ENCODE measurements around the gene ACTN4. TPM values are rescaled to one million over a fixed set of nuclear protein-coding genes. Genes with fewer than 3 reads are reported as not detected.

ACTN4 gene
- polyA plus RNA-seq, 1 experiment, result 970 TPM

DNA sequence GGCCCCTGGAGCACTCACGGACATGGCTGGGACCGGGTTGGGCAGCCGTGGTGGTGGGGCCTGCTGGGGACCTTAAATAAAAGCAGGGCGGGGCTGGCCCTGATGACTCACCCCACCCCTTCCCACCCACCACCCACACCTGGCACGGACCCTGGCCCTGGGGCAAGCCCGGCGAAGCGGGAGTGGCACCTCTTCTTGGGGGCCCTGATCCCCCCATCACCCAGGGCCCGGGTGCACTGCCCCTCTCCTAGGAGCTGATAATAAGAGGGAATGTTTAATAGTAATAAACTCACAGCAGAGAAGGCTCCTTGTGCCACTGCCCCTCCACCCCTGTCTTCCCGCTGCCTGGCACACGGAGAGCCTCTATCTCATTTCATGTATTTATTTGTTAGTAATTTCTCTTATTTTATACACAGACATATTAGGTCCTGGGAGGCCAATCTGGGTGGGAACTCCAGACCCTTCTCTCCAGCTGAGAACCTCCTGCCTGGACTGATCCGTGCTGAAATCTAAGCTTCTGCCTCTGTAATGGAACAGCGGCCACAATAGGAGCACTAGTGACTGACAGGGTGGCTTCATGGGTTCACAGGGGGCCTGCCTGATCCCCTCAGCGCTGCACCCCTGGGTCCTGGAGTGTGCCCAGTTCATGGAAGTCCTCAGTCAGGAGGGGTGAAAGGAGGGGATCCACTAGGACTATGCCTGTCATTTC is 126.2 kb downstream of the ACTN4 start, which contains the start of gene LGALS7:
LGALS7 (minus strand) TSS at position 49 of the 709 bp plus-strand sequence; CDS start at position 24, 25 bp downstream.
- no peaks in the 10 kb centered on the region for H3K36me3 ChIP-seq (ENCODE audit: control insufficient read depth, insufficient read depth, low read length)
- no peak for DNase-seq (ENCODE audit: low read depth)
- ChIA-PET CTCF (no interaction called here), POLR2A (no interaction called here)
- TF ChIP-seq, protein P1, sequence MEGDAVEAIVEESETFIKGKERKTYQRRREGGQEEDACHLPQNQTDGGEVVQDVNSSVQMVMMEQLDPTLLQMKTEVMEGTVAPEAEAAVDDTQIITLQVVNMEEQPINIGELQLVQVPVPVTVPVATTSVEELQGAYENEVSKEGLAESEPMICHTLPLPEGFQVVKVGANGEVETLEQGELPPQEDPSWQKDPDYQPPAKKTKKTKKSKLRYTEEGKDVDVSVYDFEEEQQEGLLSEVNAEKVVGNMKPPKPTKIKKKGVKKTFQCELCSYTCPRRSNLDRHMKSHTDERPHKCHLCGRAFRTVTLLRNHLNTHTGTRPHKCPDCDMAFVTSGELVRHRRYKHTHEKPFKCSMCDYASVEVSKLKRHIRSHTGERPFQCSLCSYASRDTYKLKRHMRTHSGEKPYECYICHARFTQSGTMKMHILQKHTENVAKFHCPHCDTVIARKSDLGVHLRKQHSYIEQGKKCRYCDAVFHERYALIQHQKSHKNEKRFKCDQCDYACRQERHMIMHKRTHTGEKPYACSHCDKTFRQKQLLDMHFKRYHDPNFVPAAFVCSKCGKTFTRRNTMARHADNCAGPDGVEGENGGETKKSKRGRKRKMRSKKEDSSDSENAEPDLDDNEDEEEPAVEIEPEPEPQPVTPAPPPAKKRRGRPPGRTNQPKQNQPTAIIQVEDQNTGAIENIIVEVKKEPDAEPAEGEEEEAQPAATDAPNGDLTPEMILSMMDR (IDR thresholded peaks at IDR 0.05; ENCODE audit: insufficient read depth, low read depth, low read length), result no peak
- H3K4me3 ChIP-seq (ENCODE audit: low read depth, low read length), result no peak within 1 kb of the TSS
- no peaks in the 10 kb centered on the region for H3K27me3 ChIP-seq (ENCODE audit: control insufficient read depth, insufficient read depth, low read length)

DNA sequence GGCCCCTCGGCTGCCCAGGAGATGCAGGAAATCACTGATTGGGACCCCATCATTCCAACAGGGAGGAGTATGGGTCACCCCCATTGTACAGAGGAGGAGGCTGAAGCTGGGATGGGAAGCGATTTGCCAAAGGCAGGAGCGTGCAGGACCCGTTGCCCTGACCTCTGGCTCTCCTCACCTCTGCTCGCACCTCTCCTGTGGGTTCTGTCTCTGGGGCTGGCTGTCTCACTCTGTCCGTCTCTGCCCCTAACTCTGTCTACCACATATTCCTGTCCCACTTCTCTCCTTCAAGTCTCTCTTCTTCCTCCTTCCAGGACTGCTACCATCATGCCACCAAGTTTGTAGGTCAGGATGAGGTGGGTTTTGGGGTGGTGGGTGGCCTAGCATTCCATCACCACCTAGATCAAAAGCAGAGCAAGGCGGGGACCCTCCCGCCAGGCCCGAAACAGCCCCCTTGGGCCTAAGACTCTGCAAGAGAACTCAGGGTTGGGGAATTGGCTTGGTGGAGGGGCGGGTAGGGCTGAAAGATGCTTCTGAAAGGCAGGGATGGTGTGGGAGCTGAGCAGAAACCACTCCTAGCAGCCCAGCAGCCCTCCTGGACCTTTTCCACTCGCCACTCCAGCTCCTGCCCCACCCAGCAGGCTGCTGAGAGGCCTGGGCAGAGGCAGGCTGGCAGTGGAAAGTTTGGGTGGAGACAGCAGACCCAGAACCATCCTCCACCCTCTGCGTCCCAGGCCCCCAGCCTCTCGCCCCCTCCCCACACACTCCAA is 126.9 kb downstream of the ACTN4 start:
- H3K4me3 ChIP-seq (ENCODE audit: low read depth, low read length), result no peak overlapping the region
- POLR2A ChIA-PET, result no interaction called here
- no peak for DNase-seq (ENCODE audit: low read depth)
- no peaks in the 10 kb centered on the region for H3K36me3 ChIP-seq (ENCODE audit: control insufficient read depth, insufficient read depth, low read length)
- CTCF ChIA-PET, result interaction anchor here (0.8 kb wide), 1 partner anchor 25 kb away, joined by 4 read pairs; no protein-coding TSS in a partner anchor
- no peaks in the 10 kb centered on the region; the same call in 1 of the 2 replicates for H3K27me3 ChIP-seq (ENCODE audit: control insufficient read depth, insufficient read depth, low read length)
- TF ChIP-seq, protein P1 (IDR thresholded peaks at IDR 0.05; ENCODE audit: insufficient read depth, low read depth, low read length), result no peak

DNA sequence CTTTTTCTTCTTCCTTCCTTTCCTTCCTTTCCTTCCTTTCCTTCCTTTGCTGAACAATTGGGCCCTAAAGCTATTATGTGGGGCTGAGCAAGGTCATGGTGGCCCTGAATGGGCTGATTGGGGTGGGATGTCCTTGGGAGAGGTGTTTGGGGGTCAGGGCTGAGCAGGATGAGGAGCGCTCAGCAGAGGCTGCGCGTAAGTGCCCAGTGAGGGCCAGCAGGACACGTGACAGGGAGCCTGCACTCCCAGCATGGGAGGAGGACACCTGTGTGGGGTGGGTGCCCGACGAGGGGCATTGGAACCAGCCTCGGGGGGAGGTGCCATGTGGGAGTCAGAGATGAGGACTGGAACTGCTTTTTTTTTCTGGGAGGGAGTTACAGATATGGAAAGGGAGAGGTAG is 131.3 kb downstream of the ACTN4 start:
- H3K4me3 ChIP-seq (ENCODE audit: low read depth, low read length), result no peak overlapping the region
- ChIA-PET POLR2A (no interaction called here), CTCF (interaction anchor here (1.2 kb wide), 1 partner anchor 9 kb away, joined by 4 read pairs; no protein-coding TSS in a partner anchor)
- H3K36me3 ChIP-seq (ENCODE audit: control insufficient read depth, insufficient read depth, low read length), result no peaks in the 10 kb centered on the region
- DNase-seq (ENCODE audit: low read depth), result no peak
- TF ChIP-seq, protein P1 (IDR thresholded peaks at IDR 0.05; ENCODE audit: insufficient read depth, low read depth, low read length), result no peak
- H3K27me3 ChIP-seq (ENCODE audit: control insufficient read depth, insufficient read depth, low read length), result no peaks in the 10 kb centered on the region; the same call in 1 of the 2 replicates

DNA sequence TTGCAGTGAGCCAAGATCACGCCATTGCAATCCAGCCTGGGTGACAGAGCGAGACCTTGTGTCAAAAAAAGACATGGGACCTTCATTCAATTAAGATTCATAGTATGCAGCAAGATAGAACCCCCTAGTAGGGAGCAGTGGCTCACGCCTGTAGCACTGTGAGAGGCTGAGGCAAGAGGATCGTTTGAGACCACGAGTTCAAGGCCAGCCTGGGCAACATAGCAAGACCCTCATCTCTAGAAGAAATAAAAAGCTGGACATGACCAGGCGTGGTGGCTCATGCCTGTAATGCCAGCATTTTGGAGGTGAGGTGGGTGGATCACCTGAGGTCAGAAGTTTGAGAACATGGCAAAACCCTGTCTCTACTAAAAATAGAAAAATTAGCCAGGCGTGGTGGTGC is 133.0 kb downstream of the ACTN4 start:
- TF ChIP-seq, protein P1 (IDR thresholded peaks at IDR 0.05; ENCODE audit: insufficient read depth, low read depth, low read length), result no peak
- ChIA-PET CTCF (no interaction called here), POLR2A (no interaction called here)
- Histone ChIP-seq H3K27me3 (ENCODE audit: control insufficient read depth, insufficient read depth, low read length) (no peaks in the 10 kb centered on the region; the same call in 1 of the 2 replicates), H3K4me3 (ENCODE audit: low read depth, low read length) (no peak overlapping the region), H3K36me3 (ENCODE audit: control insufficient read depth, insufficient read depth, low read length) (no peaks in the 10 kb centered on the region)
- no peak for DNase-seq (ENCODE audit: low read depth)

DNA sequence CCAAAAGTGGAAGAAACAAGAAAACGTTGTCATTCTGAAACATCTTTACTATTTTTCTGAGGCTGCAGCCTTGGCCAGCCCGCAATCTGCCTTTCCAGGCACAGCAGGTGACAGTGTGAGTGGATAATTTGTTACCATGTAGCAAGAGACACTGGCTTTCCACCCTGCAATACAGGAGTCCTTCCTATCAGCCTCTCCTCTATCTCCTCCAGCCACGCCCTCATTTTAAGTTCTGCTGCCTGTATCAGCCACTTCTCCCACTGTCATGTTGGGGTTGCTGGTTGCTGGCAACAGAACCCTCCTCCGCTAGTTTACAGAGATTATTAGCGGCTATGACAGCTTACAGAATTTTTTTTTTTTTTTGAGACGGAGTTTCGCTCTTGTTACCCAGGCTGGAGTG is 133.6 kb downstream of the ACTN4 start:
- ChIA-PET POLR2A (no interaction called here), CTCF (no interaction called here)
- DNase-seq (ENCODE audit: low read depth), result no peak
- Histone ChIP-seq H3K27me3 (ENCODE audit: control insufficient read depth, insufficient read depth, low read length) (no peaks in the 10 kb centered on the region; the same call in 1 of the 2 replicates), H3K4me3 (ENCODE audit: low read depth, low read length) (no peak overlapping the region), H3K36me3 (ENCODE audit: control insufficient read depth, insufficient read depth, low read length) (no peaks in the 10 kb centered on the region)
- TF ChIP-seq, protein P1 (IDR thresholded peaks at IDR 0.05; ENCODE audit: insufficient read depth, low read depth, low read length), result no peak

All from BJ (cell line).